Measurements from ENCODE around the gene NPTX1.

The NPTX1 gene

GRCh38 chr17:80459234-80459633 lies 17.2 kb downstream of the NPTX1 start:
- DNase-seq (ENCODE audit: low spot score) = no peak

GRCh38 chr17:80458016-80458415 lies 18.4 kb downstream of the NPTX1 start:
- DNase-seq (ENCODE audit: low spot score) = no peak

- DNase-seq (ENCODE audit: low spot score) = no peak
Observed at GRCh38 chr17:80457236-80457856, 19.1 kb downstream of the NPTX1 start.

GRCh38 chr17:80456465-80457235 lies 19.8 kb downstream of the NPTX1 start:
- DNase-seq (ENCODE audit: low spot score) = no peak

GRCh38 chr17:80455784-80456183 lies 20.6 kb downstream of the NPTX1 start:
- no peak for DNase-seq (ENCODE audit: low spot score)

GRCh38 chr17:80455336-80455710 lies 21.1 kb downstream of the NPTX1 start:
- peak; percentile 23 for DNase-seq (ENCODE audit: low spot score)

- DNase-seq (ENCODE audit: low spot score) = peak; percentile 95
Observed at GRCh38 chr17:80454557-80455335, 21.7 kb downstream of the NPTX1 start.

GRCh38 chr17:80453998-80454556 lies 22.3 kb downstream of the NPTX1 start:
- DNase-seq (ENCODE audit: low spot score) = no peak

GRCh38 chr17:80453126-80453997 lies 23.0 kb downstream of the NPTX1 start:
- DNase-seq (ENCODE audit: low spot score) = no peak

GRCh38 chr17:80452173-80452915 lies 24.1 kb downstream of the NPTX1 start:
- DNase-seq (ENCODE audit: low spot score) = no peak

GRCh38 chr17:80451104-80451775 lies 25.2 kb downstream of the NPTX1 start:
- DNase-seq (ENCODE audit: low spot score) = no peak

- DNase-seq (ENCODE audit: low spot score) = no peak
Observed at GRCh38 chr17:80449930-80450576, 26.4 kb downstream of the NPTX1 start.

GRCh38 chr17:80449194-80449929 lies 27.0 kb downstream of the NPTX1 start:
- no peak for DNase-seq (ENCODE audit: low spot score)

- no peak for DNase-seq (ENCODE audit: low spot score)
Observed at GRCh38 chr17:80447790-80448189, 28.6 kb downstream of the NPTX1 start.

- DNase-seq (ENCODE audit: low spot score) = no peak
Observed at GRCh38 chr17:80446645-80447405, 29.6 kb downstream of the NPTX1 start.

GRCh38 chr17:80445726-80446110 lies 30.7 kb downstream of the NPTX1 start:
- no peak for DNase-seq (ENCODE audit: low spot score)

- no peak for DNase-seq (ENCODE audit: low spot score)
Observed at GRCh38 chr17:80445007-80445725, 31.2 kb downstream of the NPTX1 start.

GRCh38 chr17:80444644-80444979 lies 31.8 kb downstream of the NPTX1 start:
- DNase-seq (ENCODE audit: low spot score) = no peak
